GM12878 (cell line): ENCODE measurements around the gene CHAF1A. TPM values are rescaled to one million over a fixed set of nuclear protein-coding genes. Genes with fewer than 3 reads are reported as not detected.

Experiments
- ATAC-seq: fragments of 200-7000 bp; cut with Tn5 transposase; 3 replicates; pipeline ENCODE4 v1.9.1; 2020; ENCODE audit warnings: mild to moderate bottlenecking, moderate library complexity
- BruUV-seq: library from RNA; stranded (reverse); fragments of 400-500 nt; replicated peaks from 2 replicates; lab custom pipeline; 2021; lab: Mats Ljungman, UMichigan
- CTCF ChIA-PET: fragments of 300-600 bp; sonication (Branson Sonifier 250); formaldehyde crosslinking; extraction: SDS; loops from one replicate; lab custom pipeline; 2021; ENCODE audit warnings: inconsistent platforms; lab: Yijun Ruan, JAX
- POLR2A ChIA-PET: fragments of 350-600 bp; formaldehyde crosslinking; extraction: SDS; loops from one replicate; lab custom pipeline; 2021; ENCODE audit warnings: inconsistent platforms; lab: Charles Lee
- RAD21 ChIA-PET: fragments of 300-600 bp; sonication (Branson Sonifier 250); formaldehyde crosslinking; loops from one replicate; lab custom pipeline; 2023; ENCODE audit warnings: antibody characterized with exemption; ENCODE audit not compliant: unreplicated experiment; lab: Charles Lee
- SMC1A ChIA-PET: fragments of 300-600 bp; sonication (Branson Sonifier 250); formaldehyde crosslinking; loops from one replicate; lab custom pipeline; 2023; ENCODE audit not compliant: unreplicated experiment, uncharacterized antibody; lab: Charles Lee
- DNase-seq: peaks from one replicate; pipeline ENCODE4 v3.0.0-alpha.2; 2011; ENCODE audit warnings: low read depth, low spot score
- FAIRE-seq: peaks from 3 replicates; lab custom pipeline; 2011; peaks lifted over from hg19 to GRCh38; lab: Jason Lieb, UNC
- H2AFZ ChIP-seq: 2 replicates; pipeline ENCODE4 v1.6.0; 2011; ENCODE audit warnings: low read depth, low read length, control low read depth; ENCODE audit not compliant: control insufficient read depth
- H3K27ac ChIP-seq: 2 replicates; pipeline ENCODE4 v1.5.1; 2011; ENCODE audit warnings: control low read depth; ENCODE audit not compliant: control insufficient read depth, insufficient read depth
- H3K27me3 ChIP-seq, 2 experiments: replicated peaks in 1 of 2; 2 replicates each; pipeline versions ENCODE4 v1.6.0 to v1.6.1; 2011; ENCODE audit warnings: low read length in 1 of 2; ENCODE audit not compliant: control insufficient read depth in 2 of 2, insufficient read depth in 2 of 2
- H3K36me3 ChIP-seq, 2 experiments: 2 replicates each; pipeline ENCODE4 v1.5.1; 2011; ENCODE audit warnings: low read length in 1 of 2; ENCODE audit not compliant: control insufficient read depth in 2 of 2, insufficient read depth in 2 of 2
- H3K4me1 ChIP-seq: 2 replicates; pipeline ENCODE4 v1.6.1; 2011; ENCODE audit warnings: mild to moderate bottlenecking, low read length, moderate library complexity, mixed read lengths; ENCODE audit not compliant: control insufficient read depth, insufficient read depth
- H3K4me2 ChIP-seq: 2 replicates; pipeline ENCODE4 v1.6.0; 2011; ENCODE audit warnings: control low read depth; ENCODE audit not compliant: control insufficient read depth, insufficient read depth
- H3K4me3 ChIP-seq: fragments of 200-600 bp; sonication (generic); 2 replicates; pipeline ENCODE4 v1.5.1; 2016
- H3K79me2 ChIP-seq: 2 replicates; pipeline ENCODE4 v1.6.0; 2011; ENCODE audit warnings: low read length; ENCODE audit not compliant: control insufficient read depth, insufficient read depth
- H3K9ac ChIP-seq: 2 replicates; pipeline ENCODE4 v1.8.0; 2011; ENCODE audit warnings: low read length, control low read depth, mixed read lengths; ENCODE audit not compliant: control insufficient read depth, insufficient read depth
- H3K9me3 ChIP-seq: replicated peaks from 3 replicates; pipeline ENCODE4 v1.5.1; 2011; ENCODE audit warnings: mild to moderate bottlenecking, low read length; ENCODE audit not compliant: control insufficient read depth, insufficient read depth
- H4K20me1 ChIP-seq: 2 replicates; pipeline ENCODE4 v1.6.0; 2011; ENCODE audit not compliant: control insufficient read depth, insufficient read depth
- BACH1 ChIP-seq: fragments of 450-650 bp; IDR thresholded peaks from 2 replicates; pipeline ENCODE4 v1.6.1; 2017; ENCODE audit warnings: mild to moderate bottlenecking, borderline replicate concordance
- CBX5 ChIP-seq: sonication (generic); IDR thresholded peaks from 2 replicates; pipeline ENCODE4 v1.6.1; 2016; ENCODE audit warnings: low read depth, moderate library complexity, mild to moderate bottlenecking, inconsistent platforms
- E2F4 ChIP-seq: IDR thresholded peaks from 2 replicates; pipeline ENCODE4 v1.6.1; 2012; ENCODE audit warnings: low read depth, low read length, improper control_type of control experiment
- HDGF ChIP-seq: fragments of 450-650 bp; IDR thresholded peaks from 2 replicates; pipeline ENCODE4 v1.6.1; 2016; ENCODE audit warnings: antibody characterized with exemption
- POLR2AphosphoS2 ChIP-seq: IDR thresholded peaks from 2 replicates; pipeline ENCODE4 v1.6.1; 2011; ENCODE audit warnings: low read depth, mild to moderate bottlenecking, low read length, improper control_type of control experiment, moderate library complexity
- SREBF1 ChIP-seq: IDR thresholded peaks from 2 replicates; pipeline ENCODE4 v1.6.1; 2012; ENCODE audit warnings: mild to moderate bottlenecking, low read length
- WGBS: methylation state at CpG from one replicate; pipeline ENCODE4 v1.1.6; 2016; ENCODE audit warnings: low lambda C conversion rate; ENCODE audit not compliant: insufficient replicate concordance, insufficient coverage; ENCODE audit errors: missing lambda C conversion rate; 5-methylcytosine and 5-hydroxymethylcytosine counted together
- in situ Hi-C: fragments of 300-500 bp; cut with MboI; formaldehyde crosslinking; loops from 9 replicates; pipeline ENCODE4 v1.14.3; 2018; ENCODE audit warnings: mixed read lengths
- intact Hi-C: fragments of 100-400 bp; cut with micrococcal nuclease; formaldehyde crosslinking; loops from one replicate; pipeline ENCODE4 v1.14.2; 2022; ENCODE audit not compliant: unreplicated experiment
- polyA plus RNA-seq, 11 experiments: library from polyadenylated mRNA; depleted of rRNA in 4 of 11; unstranded in 6 of 11; stranded (reverse) in 5 of 11; fragments of >200 nt; fragmentation: Nextera tagmentation in 4 of 11; fragmentation: Illumina TruSeq in 1 of 11; extraction: Ambion mirVana in 4 of 11; extraction: Trizol in 1 of 11; gene quantifications; 1 replicate in 1 of 11; 2 replicates in 10 of 11; pipeline versions ENCODE4 v1.2.1 to v1.2.3, GENCODE V29; 2011 to 2016; ENCODE audit warnings: inconsistent platforms in 2 of 11, missing spikeins in 2 of 11, low read depth in 1 of 11
- total RNA-seq, 4 experiments: library from RNA; depleted of rRNA in 3 of 4; stranded (reverse); fragments of >200 nt in 3 of 4; fragmentation: Illumina TruSeq in 1 of 4; extraction: Trizol in 1 of 4; gene quantifications; 2 replicates each; pipeline versions ENCODE4 v1.2.1 to v1.2.3, GENCODE V29; 2013 to 2021

Gene CHAF1A
- total and polyA plus RNA-seq, 10 of the 15 experiments (the other 5 are each of a cell fraction or from before 2014, with no cell fraction given) = 1.3 to 69.1 (median 34.2) TPM

GRCh38 chr19:4393947-4394590 lies 8.4 kb upstream of the CHAF1A start (continued):
- TF ChIP-seq BACH1 (no peak), E2F4 (no peak), HDGF (no peak), SREBF1 (no peak), POLR2AphosphoS2 (no peak)

- RAD21 ChIA-PET = no interaction called here
Measured at GRCh38 chr19:4396949-4397783, 5.3 kb upstream of the CHAF1A start.

More at GRCh38 chr19:4396949-4397783, 5.3 kb upstream of the CHAF1A start:
- no peak for ATAC-seq
- intact Hi-C loops (no loop called here), in situ Hi-C loops (no loop called here)
- Histone ChIP-seq H3K27ac (peak overlapping the region; percentile 6; the same call in 1 of the 2 replicates), H3K36me3 (peaks cover 2 to 12% of the 10 kb centered on the region in 2 experiments; a peak in 3 of 4 replicates), H3K4me3 (peak overlapping the region; percentile 25; the same call in 1 of the 2 replicates), H3K79me2 (peaks cover 79% of the 10 kb centered on the region), H4K20me1 (peaks cover 3% of the 10 kb centered on the region; the same call in 1 of the 2 replicates), H3K27me3 (no peaks in the 10 kb centered on the region), H3K4me1 (peaks cover 8% of the 10 kb centered on the region; the same call in 1 of the 2 replicates), H3K9me3 (no peaks in the 10 kb centered on the region), H2AFZ (no peak overlapping the region), H3K9ac (no peak overlapping the region), H3K4me2 (0 out of 2 replicates have a peak overlapping the region, but pooled peaks have one; percentile 21)
- WGBS = 92% methylated on average over 15 of the region's 15 CpGs
- TF ChIP-seq CBX5 (no peak), POLR2AphosphoS2 (0 out of 2 replicates have a peak, but pooled peaks have one; percentile 36)
- ChIA-PET POLR2A (interaction anchor here (0.5 to 7.7 kb wide), 4 partner anchors 18 to 142 kb away, joined by 3 to 110 read pairs (median 5); no protein-coding TSS in a partner anchor), CTCF (interaction anchor here (0.8 to 1.2 kb wide), 3 partner anchors 27 to 131 kb away, joined by 3 to 4 read pairs (median 3); no protein-coding TSS in a partner anchor), SMC1A (interaction anchor here (1.1 kb wide), 2 partner anchors 27 to 53 kb away, joined by 3 read pairs; partner anchors contain the start of gene MPND)
- no peak for FAIRE-seq
- no TSS peak for BruUV-seq
- no peak for DNase-seq
